ENCODE measurements around the gene MBD3L3.
"Not testable (repeated sequence)": the region's sequence is repeated elsewhere in the genome, so short reads cannot be mapped to it uniquely, and the experiment has no call there.

DNA sequence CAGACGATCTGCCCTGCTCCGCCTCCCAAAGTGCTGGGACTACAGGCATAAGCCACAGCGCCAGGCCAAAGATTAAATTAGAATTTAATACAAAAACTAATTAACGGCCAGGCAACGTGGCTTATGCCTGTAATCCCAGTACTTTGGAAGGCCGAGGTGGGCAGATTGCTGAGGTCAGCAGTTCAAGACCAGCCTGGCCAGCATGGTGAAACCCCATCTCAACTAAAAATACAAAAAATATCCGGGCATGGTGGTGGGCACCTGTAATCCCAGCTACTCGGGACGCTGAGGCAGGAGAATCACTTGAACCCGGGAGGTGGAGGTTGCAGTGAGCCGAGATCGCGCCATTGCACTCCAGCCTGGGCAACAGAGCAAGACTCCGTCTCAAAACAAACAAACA lies 2.8 kb downstream of the MBD3L3 start:
- TF ChIP-seq, protein P1, sequence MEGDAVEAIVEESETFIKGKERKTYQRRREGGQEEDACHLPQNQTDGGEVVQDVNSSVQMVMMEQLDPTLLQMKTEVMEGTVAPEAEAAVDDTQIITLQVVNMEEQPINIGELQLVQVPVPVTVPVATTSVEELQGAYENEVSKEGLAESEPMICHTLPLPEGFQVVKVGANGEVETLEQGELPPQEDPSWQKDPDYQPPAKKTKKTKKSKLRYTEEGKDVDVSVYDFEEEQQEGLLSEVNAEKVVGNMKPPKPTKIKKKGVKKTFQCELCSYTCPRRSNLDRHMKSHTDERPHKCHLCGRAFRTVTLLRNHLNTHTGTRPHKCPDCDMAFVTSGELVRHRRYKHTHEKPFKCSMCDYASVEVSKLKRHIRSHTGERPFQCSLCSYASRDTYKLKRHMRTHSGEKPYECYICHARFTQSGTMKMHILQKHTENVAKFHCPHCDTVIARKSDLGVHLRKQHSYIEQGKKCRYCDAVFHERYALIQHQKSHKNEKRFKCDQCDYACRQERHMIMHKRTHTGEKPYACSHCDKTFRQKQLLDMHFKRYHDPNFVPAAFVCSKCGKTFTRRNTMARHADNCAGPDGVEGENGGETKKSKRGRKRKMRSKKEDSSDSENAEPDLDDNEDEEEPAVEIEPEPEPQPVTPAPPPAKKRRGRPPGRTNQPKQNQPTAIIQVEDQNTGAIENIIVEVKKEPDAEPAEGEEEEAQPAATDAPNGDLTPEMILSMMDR (conservative IDR thresholded peaks at IDR 0.05; ENCODE audit: low read depth in 2 of 2), result not testable (repeated sequence)
- TF ChIP-seq EZH2 (IDR thresholded peaks at IDR 0.05; ENCODE audit: low read depth, unreplicated experiment); POLR2AphosphoS5 (IDR thresholded peaks at IDR 0.05; ENCODE audit: low read depth); EZH2phosphoT487 (IDR thresholded peaks at IDR 0.05; ENCODE audit: unreplicated experiment); NANOG (IDR thresholded peaks at IDR 0.05; ENCODE audit: borderline replicate concordance): not testable (repeated sequence)
- TF ChIP-seq, protein P2, sequence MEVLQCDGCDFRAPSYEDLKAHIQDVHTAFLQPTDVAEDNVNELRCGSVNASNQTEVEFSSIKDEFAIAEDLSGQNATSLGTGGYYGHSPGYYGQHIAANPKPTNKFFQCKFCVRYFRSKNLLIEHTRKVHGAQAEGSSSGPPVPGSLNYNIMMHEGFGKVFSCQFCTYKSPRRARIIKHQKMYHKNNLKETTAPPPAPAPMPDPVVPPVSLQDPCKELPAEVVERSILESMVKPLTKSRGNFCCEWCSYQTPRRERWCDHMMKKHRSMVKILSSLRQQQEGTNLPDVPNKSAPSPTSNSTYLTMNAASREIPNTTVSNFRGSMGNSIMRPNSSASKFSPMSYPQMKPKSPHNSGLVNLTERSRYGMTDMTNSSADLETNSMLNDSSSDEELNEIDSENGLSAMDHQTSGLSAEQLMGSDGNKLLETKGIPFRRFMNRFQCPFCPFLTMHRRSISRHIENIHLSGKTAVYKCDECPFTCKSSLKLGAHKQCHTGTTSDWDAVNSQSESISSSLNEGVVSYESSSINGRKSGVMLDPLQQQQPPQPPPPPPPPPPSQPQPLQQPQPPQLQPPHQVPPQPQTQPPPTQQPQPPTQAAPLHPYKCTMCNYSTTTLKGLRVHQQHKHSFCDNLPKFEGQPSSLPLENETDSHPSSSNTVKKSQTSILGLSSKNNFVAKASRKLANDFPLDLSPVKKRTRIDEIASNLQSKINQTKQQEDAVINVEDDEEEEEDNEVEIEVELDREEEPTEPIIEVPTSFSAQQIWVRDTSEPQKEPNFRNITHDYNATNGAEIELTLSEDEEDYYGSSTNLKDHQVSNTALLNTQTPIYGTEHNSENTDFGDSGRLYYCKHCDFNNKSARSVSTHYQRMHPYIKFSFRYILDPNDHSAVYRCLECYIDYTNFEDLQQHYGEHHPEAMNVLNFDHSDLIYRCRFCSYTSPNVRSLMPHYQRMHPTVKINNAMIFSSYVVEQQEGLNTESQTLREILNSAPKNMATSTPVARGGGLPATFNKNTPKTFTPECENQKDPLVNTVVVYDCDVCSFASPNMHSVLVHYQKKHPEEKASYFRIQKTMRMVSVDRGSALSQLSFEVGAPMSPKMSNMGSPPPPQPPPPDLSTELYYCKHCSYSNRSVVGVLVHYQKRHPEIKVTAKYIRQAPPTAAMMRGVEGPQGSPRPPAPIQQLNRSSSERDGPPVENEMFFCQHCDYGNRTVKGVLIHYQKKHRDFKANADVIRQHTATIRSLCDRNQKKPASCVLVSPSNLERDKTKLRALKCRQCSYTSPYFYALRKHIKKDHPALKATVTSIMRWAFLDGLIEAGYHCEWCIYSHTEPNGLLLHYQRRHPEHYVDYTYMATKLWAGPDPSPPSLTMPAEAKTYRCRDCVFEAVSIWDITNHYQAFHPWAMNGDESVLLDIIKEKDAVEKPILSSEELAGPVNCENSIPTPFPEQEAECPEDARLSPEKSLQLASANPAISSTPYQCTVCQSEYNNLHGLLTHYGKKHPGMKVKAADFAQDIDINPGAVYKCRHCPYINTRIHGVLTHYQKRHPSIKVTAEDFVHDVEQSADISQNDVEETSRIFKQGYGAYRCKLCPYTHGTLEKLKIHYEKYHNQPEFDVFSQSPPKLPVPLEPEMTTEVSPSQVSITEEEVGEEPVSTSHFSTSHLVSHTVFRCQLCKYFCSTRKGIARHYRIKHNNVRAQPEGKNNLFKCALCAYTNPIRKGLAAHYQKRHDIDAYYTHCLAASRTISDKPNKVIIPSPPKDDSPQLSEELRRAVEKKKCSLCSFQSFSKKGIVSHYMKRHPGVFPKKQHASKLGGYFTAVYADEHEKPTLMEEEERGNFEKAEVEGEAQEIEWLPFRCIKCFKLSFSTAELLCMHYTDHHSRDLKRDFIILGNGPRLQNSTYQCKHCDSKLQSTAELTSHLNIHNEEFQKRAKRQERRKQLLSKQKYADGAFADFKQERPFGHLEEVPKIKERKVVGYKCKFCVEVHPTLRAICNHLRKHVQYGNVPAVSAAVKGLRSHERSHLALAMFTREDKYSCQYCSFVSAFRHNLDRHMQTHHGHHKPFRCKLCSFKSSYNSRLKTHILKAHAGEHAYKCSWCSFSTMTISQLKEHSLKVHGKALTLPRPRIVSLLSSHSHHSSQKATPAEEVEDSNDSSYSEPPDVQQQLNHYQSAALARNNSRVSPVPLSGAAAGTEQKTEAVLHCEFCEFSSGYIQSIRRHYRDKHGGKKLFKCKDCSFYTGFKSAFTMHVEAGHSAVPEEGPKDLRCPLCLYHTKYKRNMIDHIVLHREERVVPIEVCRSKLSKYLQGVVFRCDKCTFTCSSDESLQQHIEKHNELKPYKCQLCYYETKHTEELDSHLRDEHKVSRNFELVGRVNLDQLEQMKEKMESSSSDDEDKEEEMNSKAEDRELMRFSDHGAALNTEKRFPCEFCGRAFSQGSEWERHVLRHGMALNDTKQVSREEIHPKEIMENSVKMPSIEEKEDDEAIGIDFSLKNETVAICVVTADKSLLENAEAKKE (CRISPR knock-in tag; IDR thresholded peaks at IDR 0.05), result not testable (repeated sequence)
- TF ChIP-seq, protein P3, sequence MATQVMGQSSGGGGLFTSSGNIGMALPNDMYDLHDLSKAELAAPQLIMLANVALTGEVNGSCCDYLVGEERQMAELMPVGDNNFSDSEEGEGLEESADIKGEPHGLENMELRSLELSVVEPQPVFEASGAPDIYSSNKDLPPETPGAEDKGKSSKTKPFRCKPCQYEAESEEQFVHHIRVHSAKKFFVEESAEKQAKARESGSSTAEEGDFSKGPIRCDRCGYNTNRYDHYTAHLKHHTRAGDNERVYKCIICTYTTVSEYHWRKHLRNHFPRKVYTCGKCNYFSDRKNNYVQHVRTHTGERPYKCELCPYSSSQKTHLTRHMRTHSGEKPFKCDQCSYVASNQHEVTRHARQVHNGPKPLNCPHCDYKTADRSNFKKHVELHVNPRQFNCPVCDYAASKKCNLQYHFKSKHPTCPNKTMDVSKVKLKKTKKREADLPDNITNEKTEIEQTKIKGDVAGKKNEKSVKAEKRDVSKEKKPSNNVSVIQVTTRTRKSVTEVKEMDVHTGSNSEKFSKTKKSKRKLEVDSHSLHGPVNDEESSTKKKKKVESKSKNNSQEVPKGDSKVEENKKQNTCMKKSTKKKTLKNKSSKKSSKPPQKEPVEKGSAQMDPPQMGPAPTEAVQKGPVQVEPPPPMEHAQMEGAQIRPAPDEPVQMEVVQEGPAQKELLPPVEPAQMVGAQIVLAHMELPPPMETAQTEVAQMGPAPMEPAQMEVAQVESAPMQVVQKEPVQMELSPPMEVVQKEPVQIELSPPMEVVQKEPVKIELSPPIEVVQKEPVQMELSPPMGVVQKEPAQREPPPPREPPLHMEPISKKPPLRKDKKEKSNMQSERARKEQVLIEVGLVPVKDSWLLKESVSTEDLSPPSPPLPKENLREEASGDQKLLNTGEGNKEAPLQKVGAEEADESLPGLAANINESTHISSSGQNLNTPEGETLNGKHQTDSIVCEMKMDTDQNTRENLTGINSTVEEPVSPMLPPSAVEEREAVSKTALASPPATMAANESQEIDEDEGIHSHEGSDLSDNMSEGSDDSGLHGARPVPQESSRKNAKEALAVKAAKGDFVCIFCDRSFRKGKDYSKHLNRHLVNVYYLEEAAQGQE (IDR thresholded peaks at IDR 0.05; ENCODE audit: unreplicated experiment), result not testable (repeated sequence)
